Naive thymus-derived CD8-positive, alpha-beta T cell (primary cell): ENCODE measurements around the gene SERTAD3. TPM values are rescaled to one million over a fixed set of nuclear protein-coding genes. Genes with fewer than 3 reads are reported as not detected.
"Not testable (repeated sequence)": the region's sequence is repeated elsewhere in the genome, so short reads cannot be mapped to it uniquely, and the experiment has no call there.

Experiments
- ATAC-seq, 2 donors: fragments of 150-1000 bp; cut with Tn5 transposase in 1 of 2; sonication (Bioruptor Pico), chemical (Tn5 transposase) in 1 of 2; 1 replicate in 1 of 2; 2 replicates in 1 of 2; pipeline ENCODE4 v1.10.0; 2021; ENCODE audit warnings: mild to moderate bottlenecking in 2 of 2, moderate library complexity in 2 of 2
- POLR2A ChIA-PET: fragments of 350-600 bp; sonication (Branson Sonifier 250); formaldehyde crosslinking; loops from one replicate; lab custom pipeline; 2021; ENCODE audit warnings: antibody characterized with exemption; lab: Charles Lee
- DNase-seq, 10 donors: peaks; one replicate each; pipeline versions ENCODE4 v3.0.0 to v3.0.0-alpha.2; 2020 to 2022
- H3K27ac Mint-ChIP-seq, 10 donors: one replicate each; pipeline ENCODE4 v1.8.0; 2020 to 2022; ENCODE audit warnings: mild to moderate bottlenecking in 10 of 10, mixed read lengths in 10 of 10, moderate library complexity in 4 of 10, inconsistent platforms in 1 of 10
- H3K27me3 Mint-ChIP-seq, 5 donors: one replicate each; pipeline ENCODE4 v1.8.0; 2021 to 2022; ENCODE audit warnings: mixed read lengths in 5 of 5
- H3K36me3 Mint-ChIP-seq, 3 donors: one replicate each; pipeline ENCODE4 v1.8.0; 2020 to 2022; ENCODE audit warnings: mixed read lengths in 3 of 3, mild to moderate bottlenecking in 2 of 3, inconsistent platforms in 1 of 3
- H3K4me1 Mint-ChIP-seq, 4 donors: one replicate each; pipeline ENCODE4 v1.8.0; 2021 to 2022; ENCODE audit warnings: mixed read lengths in 4 of 4
- H3K4me3 Mint-ChIP-seq, 10 donors: one replicate each; pipeline ENCODE4 v1.8.0; 2020 to 2022; ENCODE audit warnings: mild to moderate bottlenecking in 10 of 10, mixed read lengths in 10 of 10, moderate library complexity in 6 of 10, inconsistent platforms in 1 of 10
- H3K9me3 Mint-ChIP-seq, 9 donors: one replicate each; pipeline ENCODE4 v1.8.0; 2020 to 2022; ENCODE audit warnings: mixed read lengths in 9 of 9, mild to moderate bottlenecking in 3 of 9, inconsistent platforms in 1 of 9, moderate library complexity in 1 of 9
- polyA plus RNA-seq, 3 donors: library from polyadenylated mRNA; unstranded; fragments of 300-500 nt; fragmentation: Illumina TruSeq; gene quantifications; one replicate each; pipeline ENCODE4 v1.2.3, GENCODE V29; 2021
- total RNA-seq, 8 experiments: library from RNA in 2 of 8; stranded (reverse) in 2 of 8; gene quantifications; one replicate each; pipeline ENCODE4 v1.2.3 and lab custom pipeline; 2021 to 2026

Gene SERTAD3
- total and polyA plus RNA-seq, 5 experiments from 2014 or later = 2.3 to 10.6 (median 9.2) TPM

- POLR2A ChIA-PET = interaction anchor here (0.7 to 1.8 kb wide), 5 partner anchors 8 to 337 kb away, joined by 3 to 8 read pairs (median 4); partner anchors contain the start of genes ACTMAP and SERTAD1
- Mint-ChIP-seq H3K4me3 (peak within 1 kb of the TSS in 3 of 10 donors; percentile 18 to 32 (median 29)), H3K36me3 (no peaks in the 10 kb centered on the region), H3K27ac (peak within 1 kb of the TSS in 4 of 10 donors; percentile 3 to 45 (median 28)), H3K4me1 (peaks cover 12 to 46% (median 24%) of the 10 kb centered on the region in 4 donors), H3K27me3 (peaks cover 0 to 2% (median 0%) of the 10 kb centered on the region in 5 donors), H3K9me3 (no peaks in the 10 kb centered on the region)
- DNase-seq = peak in 1 of 10 donors; percentile 58
- no peak for ATAC-seq
These were observed 30.8 kb downstream of the SERTAD3 start, which contains the start of gene PRX for GRCh38 chr19:40413291-40413845. TSS of gene PRX (minus strand) at chr19:40413378. CDS start at chr19:40407932, 5,446 bp downstream.

GRCh38 chr19:40412866-40413265 is 31.3 kb downstream of the SERTAD3 start:
- POLR2A ChIA-PET = interaction anchor here (0.7 to 1.8 kb wide), 3 partner anchors 8 to 337 kb away, joined by 3 to 8 read pairs (median 4); partner anchors contain the start of gene ACTMAP
- no peak overlapping the region for H3K4me3 Mint-ChIP-seq
- peak overlapping the region in 1 of 10 donors; percentile 13 for H3K27ac Mint-ChIP-seq
- H3K9me3 Mint-ChIP-seq = no peaks in the 10 kb centered on the region
- H3K27me3 Mint-ChIP-seq = peaks cover 0 to 2% (median 0%) of the 10 kb centered on the region in 5 donors
- DNase-seq = no peak
- peaks cover 12 to 47% (median 26%) of the 10 kb centered on the region in 4 donors for H3K4me1 Mint-ChIP-seq
- ATAC-seq = no peak
- no peaks in the 10 kb centered on the region for H3K36me3 Mint-ChIP-seq

- POLR2A ChIA-PET = interaction anchor here (0.6 to 1.8 kb wide), 3 partner anchors 8 to 11 kb away, joined by 3 to 8 read pairs (median 4); no protein-coding TSS in a partner anchor
- Mint-ChIP-seq H3K36me3 (no peaks in the 10 kb centered on the region), H3K27me3 (peaks cover 0 to 2% (median 0%) of the 10 kb centered on the region in 5 donors), H3K9me3 (no peaks in the 10 kb centered on the region), H3K27ac (peak overlapping the region in 3 of 10 donors; percentile 20 to 45 (median 36)), H3K4me1 (peaks cover 6 to 41% (median 22%) of the 10 kb centered on the region in 4 donors), H3K4me3 (no peak overlapping the region)
- no peak for DNase-seq
- no peak for ATAC-seq
These were observed 32.1 kb downstream of the SERTAD3 start for GRCh38 chr19:40411958-40412499.

- Mint-ChIP-seq H3K36me3 (no peaks in the 10 kb centered on the region), H3K27me3 (peaks cover 0 to 1% (median 0%) of the 10 kb centered on the region in 5 donors), H3K27ac (peak overlapping the region in 1 of 10 donors; percentile 45), H3K4me3 (no peak overlapping the region), H3K9me3 (no peaks in the 10 kb centered on the region), H3K4me1 (peaks cover 4 to 36% (median 18%) of the 10 kb centered on the region in 4 donors)
- ATAC-seq (no peak), DNase-seq (no peak)
- POLR2A ChIA-PET = interaction anchor here (0.6 kb wide), 1 partner anchor 10 kb away, joined by 3 read pairs; no protein-coding TSS in a partner anchor
These were observed 32.9 kb downstream of the SERTAD3 start for GRCh38 chr19:40411125-40411842.

GRCh38 chr19:40410030-40410389 is 34.1 kb downstream of the SERTAD3 start:
- no peak overlapping the region for H3K27ac Mint-ChIP-seq

GRCh38 chr19:40408598-40408925 is 35.6 kb downstream of the SERTAD3 start:
- POLR2A ChIA-PET = interaction anchor here (1.2 to 1.3 kb wide), 2 partner anchors 12 to 35 kb away, joined by 4 to 5 read pairs; no protein-coding TSS in a partner anchor
- not testable (repeated sequence) for H3K27me3 Mint-ChIP-seq, ATAC-seq, H3K4me3 Mint-ChIP-seq, DNase-seq, H3K9me3 Mint-ChIP-seq, H3K27ac Mint-ChIP-seq, H3K36me3 Mint-ChIP-seq
- H3K4me1 Mint-ChIP-seq = peaks cover 8 to 30% (median 22%) of the 10 kb centered on the region in 4 donors

More at GRCh38 chr19:40410030-40410389, 34.1 kb downstream of the SERTAD3 start:
- H3K36me3 Mint-ChIP-seq = no peaks in the 10 kb centered on the region
- ATAC-seq = no peak
- peaks cover 0 to 1% (median 0%) of the 10 kb centered on the region in 5 donors for H3K27me3 Mint-ChIP-seq
- no peak for DNase-seq
- POLR2A ChIA-PET = interaction anchor here (1.1 kb wide), 1 partner anchor 10 kb away, joined by 3 read pairs; no protein-coding TSS in a partner anchor
- no peak overlapping the region for H3K4me3 Mint-ChIP-seq
- H3K9me3 Mint-ChIP-seq = no peaks in the 10 kb centered on the region
- H3K4me1 Mint-ChIP-seq = peaks cover 5 to 27% (median 20%) of the 10 kb centered on the region in 4 donors

GRCh38 chr19:40407714-40408597 is 36.2 kb downstream of the SERTAD3 start:
- Mint-ChIP-seq H3K4me3 (no peak overlapping the region), H3K36me3 (no peaks in the 10 kb centered on the region), H3K27me3 (no peaks in the 10 kb centered on the region), H3K27ac (no peak overlapping the region), H3K9me3 (no peaks in the 10 kb centered on the region), H3K4me1 (peaks cover 9 to 31% (median 24%) of the 10 kb centered on the region in 4 donors)
- ATAC-seq = no peak
- no peak for DNase-seq
- POLR2A ChIA-PET = interaction anchor here (0.6 to 1.3 kb wide), 3 partner anchors 13 to 78 kb away, joined by 3 to 5 read pairs (median 4); no protein-coding TSS in a partner anchor

- Mint-ChIP-seq H3K9me3 (no peaks in the 10 kb centered on the region), H3K4me1 (peaks cover 21 to 44% (median 34%) of the 10 kb centered on the region in 4 donors), H3K27me3 (no peaks in the 10 kb centered on the region), H3K27ac (peak overlapping the region; percentile 81 to 98 (median 92)), H3K4me3 (peak overlapping the region; percentile 88 to 100 (median 98)), H3K36me3 (no peaks in the 10 kb centered on the region)
- DNase-seq (peak; percentile 56 to 83 (median 72)), ATAC-seq (peak; percentile 57 to 62)
- POLR2A ChIA-PET = interaction anchor here (0.5 to 2.6 kb wide), 14 partner anchors 8 to 212 kb away, joined by 3 to 18 read pairs (median 5); partner anchors contain the start of genes AKT2, BLVRB, C19orf47 and MAP3K10
These were observed 40.7 kb downstream of the SERTAD3 start for GRCh38 chr19:40403262-40403984.

- POLR2A ChIA-PET = interaction anchor here (0.6 to 1.2 kb wide), 3 partner anchors 17 to 27 kb away, joined by 4 to 6 read pairs (median 5); partner anchors contain the start of gene SERTAD1
These were observed 43.6 kb downstream of the SERTAD3 start for GRCh38 chr19:40400559-40400958.

GRCh38 chr19:40398417-40399131 is 45.6 kb downstream of the SERTAD3 start:
- no peaks in the 10 kb centered on the region for H3K27me3 Mint-ChIP-seq
- DNase-seq (peak; percentile 15 to 82 (median 60)), ATAC-seq (peak; percentile 84 to 86)
- peak overlapping the region in 7 of 10 donors; percentile 8 to 44 (median 23) for H3K4me3 Mint-ChIP-seq
- H3K36me3 Mint-ChIP-seq = no peaks in the 10 kb centered on the region
- H3K9me3 Mint-ChIP-seq = no peaks in the 10 kb centered on the region
- POLR2A ChIA-PET = interaction anchor here (0.5 to 1.4 kb wide), 3 partner anchors 22 to 38 kb away, joined by 3 to 10 read pairs (median 3); partner anchors contain the start of gene SERTAD1
- H3K27ac Mint-ChIP-seq = peak overlapping the region in 5 of 10 donors; percentile 13 to 44 (median 22)
- H3K4me1 Mint-ChIP-seq = peaks cover 13 to 23% (median 17%) of the 10 kb centered on the region in 4 donors

More at GRCh38 chr19:40400559-40400958, 43.6 kb downstream of the SERTAD3 start:
- H3K4me1 Mint-ChIP-seq = peaks cover 17 to 36% (median 27%) of the 10 kb centered on the region in 4 donors
- no peaks in the 10 kb centered on the region for H3K27me3 Mint-ChIP-seq
- H3K27ac Mint-ChIP-seq = peak overlapping the region in 2 of 10 donors; percentile 81 to 92
- DNase-seq (peak in 1 of 10 donors; percentile 45), ATAC-seq (no peak)
- H3K4me3 Mint-ChIP-seq = peak overlapping the region in 2 of 10 donors; percentile 1 to 42
- no peaks in the 10 kb centered on the region for H3K9me3 Mint-ChIP-seq
- no peaks in the 10 kb centered on the region for H3K36me3 Mint-ChIP-seq
